Measurements from ENCODE around the gene NF1.

NF1 gene

GRCh38 chr17:31067691-31068184 is 27.0 kb upstream of the NF1 start:
- no peaks in the 10 kb centered on the region for H3K36me3 ChIP-seq (ENCODE audit: control insufficient read depth in 2 of 2, insufficient read depth in 1 of 2, low read length in 2 of 2)
- no peak overlapping the region for H3K27ac ChIP-seq (ENCODE audit: extremely low read depth, low read depth, low read length)
- POLR2A ChIA-PET: interaction anchor here (0.6 to 0.8 kb wide), 2 partner anchors 27 to 56 kb away, joined by 3 to 9 read pairs; partner anchors contain the start of gene NF1
- H3K4me1 ChIP-seq (ENCODE audit: control insufficient read depth, insufficient read depth, low read length): peaks cover 6% of the 10 kb centered on the region; the same call in 1 of the 2 replicates
- no peak overlapping the region for H3K4me3 ChIP-seq (ENCODE audit: low read depth, low read length)
- CTCF ChIA-PET: interaction anchor here (0.6 to 1.6 kb wide), 7 partner anchors 10 to 52 kb away, joined by 3 to 6 read pairs (median 3); no protein-coding TSS in a partner anchor
- peak; percentile 61; the same call in 1 of the 2 replicates for TF ChIP-seq SP7 (tag by site-specific recombination; IDR thresholded peaks at IDR 0.05)
- TF ChIP-seq SCRT2 (tag by site-specific recombination; IDR thresholded peaks at IDR 0.05): 0 out of 2 replicates have a peak, but pooled peaks have one; percentile 22
- TF ChIP-seq ZBTB17 (tag by site-specific recombination; IDR thresholded peaks at IDR 0.05): peak; percentile 52
- no peak for TF ChIP-seq ZNF202 (tag by site-specific recombination; IDR thresholded peaks at IDR 0.05; ENCODE audit: borderline replicate concordance)
- no peaks in the 10 kb centered on the region for H3K9me3 ChIP-seq (ENCODE audit: control insufficient read depth, insufficient read depth, low read depth, low read length)

- Histone ChIP-seq H3K4me3 (ENCODE audit: low read depth, low read length) (no peak overlapping the region), H3K36me3 (ENCODE audit: control insufficient read depth in 2 of 2, insufficient read depth in 1 of 2, low read length in 2 of 2) (no peaks in the 10 kb centered on the region), H3K27ac (ENCODE audit: extremely low read depth, low read depth, low read length) (no peak overlapping the region), H3K9me3 (ENCODE audit: control insufficient read depth, insufficient read depth, low read depth, low read length) (no peaks in the 10 kb centered on the region), H3K4me1 (ENCODE audit: control insufficient read depth, insufficient read depth, low read length) (peaks cover 6% of the 10 kb centered on the region; the same call in 1 of the 2 replicates)
- TF ChIP-seq ZNF654 (tag by site-specific recombination; IDR thresholded peaks at IDR 0.05; ENCODE audit: low read depth) (peak; percentile 34), PBX3 (CRISPR knock-in tag; IDR thresholded peaks at IDR 0.05) (no peak), ZSCAN30 (tag by site-specific recombination; IDR thresholded peaks at IDR 0.05) (peak; percentile 81), YY1 (tag by site-specific recombination; IDR thresholded peaks at IDR 0.05) (0 out of 2 replicates have a peak, but pooled peaks have one; percentile 22), ZNF629 (tag by site-specific recombination; IDR thresholded peaks at IDR 0.05) (no peak), WT1 (tag by site-specific recombination; IDR thresholded peaks at IDR 0.05) (no peak)
- TF ChIP-seq, protein P1, sequence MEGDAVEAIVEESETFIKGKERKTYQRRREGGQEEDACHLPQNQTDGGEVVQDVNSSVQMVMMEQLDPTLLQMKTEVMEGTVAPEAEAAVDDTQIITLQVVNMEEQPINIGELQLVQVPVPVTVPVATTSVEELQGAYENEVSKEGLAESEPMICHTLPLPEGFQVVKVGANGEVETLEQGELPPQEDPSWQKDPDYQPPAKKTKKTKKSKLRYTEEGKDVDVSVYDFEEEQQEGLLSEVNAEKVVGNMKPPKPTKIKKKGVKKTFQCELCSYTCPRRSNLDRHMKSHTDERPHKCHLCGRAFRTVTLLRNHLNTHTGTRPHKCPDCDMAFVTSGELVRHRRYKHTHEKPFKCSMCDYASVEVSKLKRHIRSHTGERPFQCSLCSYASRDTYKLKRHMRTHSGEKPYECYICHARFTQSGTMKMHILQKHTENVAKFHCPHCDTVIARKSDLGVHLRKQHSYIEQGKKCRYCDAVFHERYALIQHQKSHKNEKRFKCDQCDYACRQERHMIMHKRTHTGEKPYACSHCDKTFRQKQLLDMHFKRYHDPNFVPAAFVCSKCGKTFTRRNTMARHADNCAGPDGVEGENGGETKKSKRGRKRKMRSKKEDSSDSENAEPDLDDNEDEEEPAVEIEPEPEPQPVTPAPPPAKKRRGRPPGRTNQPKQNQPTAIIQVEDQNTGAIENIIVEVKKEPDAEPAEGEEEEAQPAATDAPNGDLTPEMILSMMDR (tag by site-specific recombination; IDR thresholded peaks at IDR 0.05): 0 out of 2 replicates have a peak, but pooled peaks have one; percentile 41
- CTCF ChIA-PET: interaction anchor here (0.6 to 1.6 kb wide), 8 partner anchors 10 to 736 kb away, joined by 3 to 6 read pairs (median 3); no protein-coding TSS in a partner anchor
- POLR2A ChIA-PET: interaction anchor here (0.6 kb wide), 1 partner anchor 56 kb away, joined by 9 read pairs; no protein-coding TSS in a partner anchor
Observed at GRCh38 chr17:31068291-31068690, 26.5 kb upstream of the NF1 start.

DNA sequence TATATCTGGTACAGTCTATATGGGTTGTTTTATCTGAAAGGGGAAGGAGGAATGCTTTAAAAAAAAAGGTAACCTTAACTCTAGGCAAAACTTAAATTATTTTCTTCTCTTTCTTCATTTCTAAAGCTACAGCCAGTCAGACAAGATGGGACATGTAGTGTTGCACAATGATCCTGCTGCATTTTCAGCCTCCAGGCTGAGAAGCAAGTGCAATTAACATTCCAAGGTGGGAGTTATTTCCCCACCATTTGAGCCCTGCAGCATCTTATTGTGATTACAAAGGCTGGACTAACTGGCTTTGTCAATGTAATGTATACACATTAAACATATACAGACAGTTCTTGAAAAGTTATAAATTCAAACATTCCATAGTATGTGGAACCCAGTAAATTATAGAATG is 22.6 kb upstream of the NF1 start:
- Histone ChIP-seq H3K4me3 (ENCODE audit: low read depth, low read length) (no peak overlapping the region), H3K9me3 (ENCODE audit: control insufficient read depth, insufficient read depth, low read depth, low read length) (no peaks in the 10 kb centered on the region), H3K4me1 (ENCODE audit: control insufficient read depth, insufficient read depth, low read length) (peaks cover 16% of the 10 kb centered on the region; the same call in 1 of the 2 replicates), H3K36me3 (ENCODE audit: control insufficient read depth in 2 of 2, insufficient read depth in 1 of 2, low read length in 2 of 2) (no peaks in the 10 kb centered on the region), H3K27ac (ENCODE audit: extremely low read depth, low read depth, low read length) (no peak overlapping the region)
- ChIA-PET CTCF (interaction anchor here (1.0 kb wide), 1 partner anchor 12 kb away, joined by 6 read pairs; no protein-coding TSS in a partner anchor), POLR2A (interaction anchor here (0.6 to 4.0 kb wide), 4 partner anchors 23 to 327 kb away, joined by 3 to 16 read pairs (median 3); partner anchors contain the start of gene NF1)
- TF ChIP-seq, protein P2, sequence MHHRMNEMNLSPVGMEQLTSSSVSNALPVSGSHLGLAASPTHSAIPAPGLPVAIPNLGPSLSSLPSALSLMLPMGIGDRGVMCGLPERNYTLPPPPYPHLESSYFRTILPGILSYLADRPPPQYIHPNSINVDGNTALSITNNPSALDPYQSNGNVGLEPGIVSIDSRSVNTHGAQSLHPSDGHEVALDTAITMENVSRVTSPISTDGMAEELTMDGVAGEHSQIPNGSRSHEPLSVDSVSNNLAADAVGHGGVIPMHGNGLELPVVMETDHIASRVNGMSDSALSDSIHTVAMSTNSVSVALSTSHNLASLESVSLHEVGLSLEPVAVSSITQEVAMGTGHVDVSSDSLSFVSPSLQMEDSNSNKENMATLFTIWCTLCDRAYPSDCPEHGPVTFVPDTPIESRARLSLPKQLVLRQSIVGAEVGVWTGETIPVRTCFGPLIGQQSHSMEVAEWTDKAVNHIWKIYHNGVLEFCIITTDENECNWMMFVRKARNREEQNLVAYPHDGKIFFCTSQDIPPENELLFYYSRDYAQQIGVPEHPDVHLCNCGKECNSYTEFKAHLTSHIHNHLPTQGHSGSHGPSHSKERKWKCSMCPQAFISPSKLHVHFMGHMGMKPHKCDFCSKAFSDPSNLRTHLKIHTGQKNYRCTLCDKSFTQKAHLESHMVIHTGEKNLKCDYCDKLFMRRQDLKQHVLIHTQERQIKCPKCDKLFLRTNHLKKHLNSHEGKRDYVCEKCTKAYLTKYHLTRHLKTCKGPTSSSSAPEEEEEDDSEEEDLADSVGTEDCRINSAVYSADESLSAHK (tag by site-specific recombination; IDR thresholded peaks at IDR 0.05): no peak
- TF ChIP-seq ZNF843 (tag by site-specific recombination; IDR thresholded peaks at IDR 0.05): no peak
- no peak for TF ChIP-seq YY2 (tag by site-specific recombination; IDR thresholded peaks at IDR 0.05)
- TF ChIP-seq ZNF600 (tag by site-specific recombination; IDR thresholded peaks at IDR 0.05): no peak
- no peak for TF ChIP-seq ZNF501 (tag by site-specific recombination; IDR thresholded peaks at IDR 0.05)
- no peak for TF ChIP-seq MZF1 (tag by site-specific recombination; IDR thresholded peaks at IDR 0.05; ENCODE audit: borderline replicate concordance)
- TF ChIP-seq, protein P3, sequence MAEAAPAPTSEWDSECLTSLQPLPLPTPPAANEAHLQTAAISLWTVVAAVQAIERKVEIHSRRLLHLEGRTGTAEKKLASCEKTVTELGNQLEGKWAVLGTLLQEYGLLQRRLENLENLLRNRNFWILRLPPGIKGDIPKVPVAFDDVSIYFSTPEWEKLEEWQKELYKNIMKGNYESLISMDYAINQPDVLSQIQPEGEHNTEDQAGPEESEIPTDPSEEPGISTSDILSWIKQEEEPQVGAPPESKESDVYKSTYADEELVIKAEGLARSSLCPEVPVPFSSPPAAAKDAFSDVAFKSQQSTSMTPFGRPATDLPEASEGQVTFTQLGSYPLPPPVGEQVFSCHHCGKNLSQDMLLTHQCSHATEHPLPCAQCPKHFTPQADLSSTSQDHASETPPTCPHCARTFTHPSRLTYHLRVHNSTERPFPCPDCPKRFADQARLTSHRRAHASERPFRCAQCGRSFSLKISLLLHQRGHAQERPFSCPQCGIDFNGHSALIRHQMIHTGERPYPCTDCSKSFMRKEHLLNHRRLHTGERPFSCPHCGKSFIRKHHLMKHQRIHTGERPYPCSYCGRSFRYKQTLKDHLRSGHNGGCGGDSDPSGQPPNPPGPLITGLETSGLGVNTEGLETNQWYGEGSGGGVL (tag by site-specific recombination; IDR thresholded peaks at IDR 0.05): no peak
- TF ChIP-seq, protein P4, sequence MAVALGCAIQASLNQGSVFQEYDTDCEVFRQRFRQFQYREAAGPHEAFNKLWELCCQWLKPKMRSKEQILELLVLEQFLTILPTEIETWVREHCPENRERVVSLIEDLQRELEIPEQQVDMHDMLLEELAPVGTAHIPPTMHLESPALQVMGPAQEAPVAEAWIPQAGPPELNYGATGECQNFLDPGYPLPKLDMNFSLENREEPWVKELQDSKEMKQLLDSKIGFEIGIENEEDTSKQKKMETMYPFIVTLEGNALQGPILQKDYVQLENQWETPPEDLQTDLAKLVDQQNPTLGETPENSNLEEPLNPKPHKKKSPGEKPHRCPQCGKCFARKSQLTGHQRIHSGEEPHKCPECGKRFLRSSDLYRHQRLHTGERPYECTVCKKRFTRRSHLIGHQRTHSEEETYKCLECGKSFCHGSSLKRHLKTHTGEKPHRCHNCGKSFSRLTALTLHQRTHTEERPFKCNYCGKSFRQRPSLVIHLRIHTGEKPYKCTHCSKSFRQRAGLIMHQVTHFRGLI (tag by site-specific recombination; IDR thresholded peaks at IDR 0.05): no peak
- no peak for TF ChIP-seq HOXC10 (CRISPR knock-in tag; IDR thresholded peaks at IDR 0.05)
- no peak for TF ChIP-seq ZNF211 (tag by site-specific recombination; IDR thresholded peaks at IDR 0.05; ENCODE audit: low read depth)

Measured in HEK293 (cell line).